Right hindlimb (tissue), 1 donor: Measurements from ENCODE around the gene DUSP14.
A peak's percentile ranks its signal among the peaks of the same experiment; 100 is the strongest.
"Not testable (repeated sequence)": the region's sequence is repeated elsewhere in the genome, so short reads cannot be mapped to it uniquely, and the experiment has no call there.

Experiments used
- DNase-seq: peaks from one replicate; pipeline ENCODE4 v3.0.0-alpha.2; 2018

Gene DUSP14, protein sequence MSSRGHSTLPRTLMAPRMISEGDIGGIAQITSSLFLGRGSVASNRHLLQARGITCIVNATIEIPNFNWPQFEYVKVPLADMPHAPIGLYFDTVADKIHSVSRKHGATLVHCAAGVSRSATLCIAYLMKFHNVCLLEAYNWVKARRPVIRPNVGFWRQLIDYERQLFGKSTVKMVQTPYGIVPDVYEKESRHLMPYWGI

DNA sequence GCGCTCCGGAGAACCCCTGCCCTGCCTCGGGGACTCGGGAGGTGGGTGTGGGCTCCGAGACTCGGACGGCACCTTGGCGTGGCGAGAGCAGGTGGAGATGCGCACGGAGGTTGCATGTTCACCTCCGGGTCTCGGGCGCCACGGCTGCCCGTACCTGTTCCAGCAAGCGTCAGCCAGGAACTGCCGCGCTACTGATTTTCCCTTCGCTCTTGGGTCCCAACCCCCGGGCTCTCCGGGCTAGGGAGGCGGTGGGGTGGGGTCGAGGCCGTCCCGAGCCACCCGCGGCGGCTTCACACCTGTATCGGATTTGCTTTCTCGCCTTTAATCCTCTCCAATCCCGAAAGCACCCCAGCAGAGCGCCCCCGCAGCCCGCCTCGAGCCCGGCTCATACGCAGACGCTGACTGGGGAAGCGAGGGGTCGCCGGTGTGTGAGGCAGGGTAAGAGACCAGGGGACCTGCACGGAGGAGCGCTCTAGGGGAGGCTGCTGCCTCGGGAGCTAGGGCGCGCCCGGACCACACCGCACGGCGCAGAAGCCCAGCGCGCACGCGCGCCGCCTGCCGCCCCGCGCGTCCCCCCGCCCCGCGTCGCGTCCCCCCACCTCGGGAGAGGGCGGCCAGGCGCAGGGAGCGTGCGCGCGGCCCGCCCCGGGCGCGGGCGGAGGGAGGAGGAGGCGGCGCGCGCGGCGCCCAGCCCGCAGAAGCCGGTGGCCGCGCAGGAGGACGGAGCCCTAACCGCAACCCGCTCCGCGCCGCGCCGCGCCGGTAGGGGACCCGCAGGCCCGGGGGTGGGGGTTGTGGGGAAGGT is at the start of gene DUSP14:
TSS of gene DUSP14 (plus strand) at position 695 of the 805 bp plus-strand sequence. CDS start 22,382 bp downstream, outside the sequence.
- DNase-seq, result peak; percentile 89

DNA sequence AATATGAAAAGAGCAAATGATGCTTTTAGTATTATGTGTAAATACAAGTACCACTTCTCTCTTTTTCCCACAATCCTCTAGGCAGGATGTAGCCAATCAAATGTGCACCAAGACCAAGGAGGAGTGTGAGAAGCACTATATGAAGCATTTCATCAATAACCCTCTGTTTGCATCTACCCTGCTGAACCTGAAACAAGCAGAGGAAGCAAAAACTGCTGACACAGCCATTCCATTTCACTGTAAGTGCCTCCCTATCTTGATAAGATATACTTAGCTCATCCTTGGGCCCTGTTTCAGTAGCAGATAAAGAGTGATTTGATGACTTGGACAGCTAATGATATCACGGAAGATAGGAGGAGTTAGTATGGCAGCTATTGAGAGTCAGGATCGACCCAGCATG is 49.3 kb upstream of the DUSP14 start:
- DNase-seq, result no peak

DNA sequence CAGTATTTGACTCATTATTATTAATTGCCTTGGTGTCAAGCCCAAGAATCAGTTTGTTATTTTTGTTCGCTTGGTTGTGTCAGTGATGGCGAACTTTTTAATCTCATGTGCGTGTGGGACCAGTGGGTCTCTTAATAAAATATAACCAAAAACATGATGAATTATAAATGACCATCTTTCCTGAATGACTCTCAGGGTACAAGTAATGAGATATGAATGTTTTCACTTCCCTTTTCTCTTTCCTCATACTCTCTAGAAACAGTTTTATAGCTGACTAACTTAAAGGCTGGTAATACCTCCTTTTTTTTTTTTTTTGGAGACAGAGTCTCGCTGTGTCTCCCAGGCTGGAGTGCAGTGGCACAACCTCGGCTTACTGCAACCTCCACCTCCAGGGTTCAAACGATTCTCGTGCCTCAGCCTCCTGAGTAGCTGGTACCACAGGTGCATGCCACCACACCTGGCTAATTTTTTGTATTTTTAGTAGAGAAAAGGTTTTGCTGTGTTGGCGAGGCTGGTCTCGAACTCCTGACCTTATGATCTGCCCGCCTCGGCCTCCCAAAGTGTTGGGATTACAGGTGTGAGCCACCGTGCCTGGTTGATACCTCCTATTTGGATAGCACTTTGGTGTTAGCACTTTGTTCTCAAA is 48.2 kb upstream of the DUSP14 start:
- DNase-seq, result not testable (repeated sequence)

DNA sequence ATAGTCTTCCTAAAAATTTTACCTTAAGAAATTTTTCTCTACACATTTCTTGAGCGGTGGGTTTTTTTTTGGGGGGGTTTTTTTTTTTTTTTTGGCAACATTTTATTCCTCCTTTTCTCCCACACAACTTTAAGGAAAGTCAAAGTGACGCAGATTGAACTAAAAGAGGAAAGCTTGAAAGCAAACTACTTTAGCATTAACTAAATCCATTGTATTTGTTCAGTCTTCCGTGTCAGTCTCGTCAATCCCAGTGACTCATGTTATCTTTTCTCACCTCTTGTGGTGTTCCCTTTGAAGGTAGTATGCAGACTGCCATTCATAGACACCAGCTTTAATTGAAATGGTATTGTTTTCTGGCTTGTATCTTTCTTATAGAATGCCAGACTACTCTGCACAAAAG is 43.7 kb upstream of the DUSP14 start:
- no peak for DNase-seq

DNA sequence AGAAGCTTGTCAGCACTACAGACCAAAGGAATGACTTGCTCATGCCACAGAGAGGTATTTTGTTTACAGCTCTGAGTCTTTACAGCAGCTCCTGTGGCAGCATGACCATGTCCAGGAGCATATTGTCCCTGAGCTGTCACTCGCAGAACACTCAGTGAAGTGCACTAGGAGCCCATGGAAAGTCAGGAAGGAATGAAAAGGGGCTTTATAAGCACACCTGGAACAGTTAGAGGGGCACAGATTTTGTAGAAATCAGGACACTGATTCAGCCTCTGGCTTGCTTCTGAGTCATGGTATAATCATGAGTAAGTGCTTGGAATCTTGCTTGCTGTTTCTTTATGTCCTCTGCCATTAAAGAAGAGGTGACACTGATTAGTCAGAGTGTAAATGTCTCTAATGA is 42.0 kb upstream of the DUSP14 start:
- DNase-seq, result no peak

DNA sequence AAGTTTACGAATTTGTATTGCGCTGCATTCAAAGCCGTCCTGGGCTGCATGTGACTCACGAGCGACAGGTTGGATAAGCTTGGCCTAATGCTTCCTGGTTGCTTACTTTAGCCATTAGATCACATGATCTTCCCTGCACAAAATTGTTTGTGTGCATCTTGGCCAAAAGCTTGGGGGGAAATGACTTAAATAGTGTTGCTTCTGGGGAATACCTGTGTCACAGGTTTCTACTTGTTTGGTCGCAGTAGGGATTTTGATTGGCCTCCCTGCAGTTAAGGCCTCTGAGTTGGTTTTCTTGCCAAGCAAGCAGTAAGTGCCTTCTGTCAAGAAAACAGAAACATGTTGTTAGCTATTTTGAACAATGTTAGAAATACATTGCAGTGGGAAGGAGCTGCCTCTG is 39.6 kb upstream of the DUSP14 start:
- no peak for DNase-seq

DNA sequence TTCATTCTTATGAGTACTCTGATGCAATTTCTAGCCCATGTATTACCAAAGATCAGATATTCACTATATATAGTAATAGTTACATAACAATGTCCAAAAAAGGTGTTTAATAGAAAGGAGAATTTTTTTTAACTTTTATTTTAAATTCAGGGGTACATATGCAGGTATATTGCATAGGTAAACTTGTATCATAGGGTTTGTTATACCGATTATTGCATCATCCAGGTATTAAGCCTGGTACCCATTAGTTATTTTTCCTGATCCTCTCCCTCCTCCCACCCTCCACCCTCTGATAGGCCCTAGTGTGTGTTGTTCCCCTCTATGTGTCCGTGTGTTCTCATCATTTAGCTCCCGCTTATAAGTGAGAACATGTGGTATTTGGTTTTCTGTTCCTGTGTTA is 31.9 kb upstream of the DUSP14 start:
- DNase-seq, result not testable (repeated sequence)

DNA sequence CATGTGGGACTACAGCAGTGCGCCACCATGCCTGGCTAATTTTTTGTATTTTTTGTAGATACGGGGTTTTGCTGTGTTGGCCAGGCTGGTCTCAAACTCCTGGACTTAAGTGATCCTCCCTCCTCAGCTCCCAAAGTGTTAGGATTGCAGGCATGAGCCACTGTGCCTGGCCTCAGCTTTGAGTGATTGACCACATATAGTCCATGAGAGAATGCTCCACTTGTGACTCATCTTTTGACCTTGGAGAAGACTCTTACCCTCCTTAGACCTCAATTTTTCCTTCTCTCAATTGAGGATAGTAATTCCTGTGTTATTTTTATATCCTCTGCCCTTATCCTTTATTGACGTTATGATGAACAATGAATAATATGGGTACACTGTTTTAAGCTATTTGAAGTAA is 30.9 kb upstream of the DUSP14 start:
- no peak for DNase-seq

DNA sequence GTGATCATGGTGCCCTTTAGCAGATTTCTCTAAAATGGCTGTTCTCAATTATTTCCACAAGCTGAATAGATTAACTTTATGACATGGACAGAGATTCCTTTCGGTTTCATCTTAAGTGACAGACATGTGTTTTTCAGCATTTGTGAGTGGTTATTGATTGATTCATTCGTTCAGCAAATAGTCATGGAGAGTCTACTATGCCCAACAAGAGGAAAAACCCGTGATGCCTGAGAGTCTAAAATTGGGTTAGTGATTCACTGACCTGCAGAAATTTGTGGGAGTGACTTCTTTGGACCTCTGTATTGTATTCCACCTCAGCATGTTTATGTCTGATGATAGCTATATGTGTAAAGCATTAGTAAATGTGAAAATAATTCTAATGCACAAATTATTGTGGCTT is 28.0 kb upstream of the DUSP14 start:
- no peak for DNase-seq

DNA sequence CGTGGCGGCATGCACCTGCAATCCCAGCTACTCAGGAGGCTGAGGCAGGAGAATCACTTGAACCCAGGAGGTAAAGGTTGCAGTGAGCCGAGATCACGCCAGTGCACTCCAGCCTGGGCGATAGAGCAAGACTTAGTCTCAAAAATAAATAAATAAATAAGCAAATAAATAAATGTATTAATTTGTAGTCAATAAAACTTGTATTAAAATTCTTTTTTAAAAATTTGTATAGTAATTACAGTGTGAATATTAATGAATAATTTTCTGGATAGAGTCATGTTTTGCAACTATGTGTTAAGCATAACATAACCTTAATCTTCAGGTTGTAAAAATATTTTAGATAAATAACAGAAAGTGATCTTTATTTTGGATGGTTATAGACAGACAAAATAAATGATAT is 27.2 kb upstream of the DUSP14 start:
- DNase-seq, result no peak

DNA sequence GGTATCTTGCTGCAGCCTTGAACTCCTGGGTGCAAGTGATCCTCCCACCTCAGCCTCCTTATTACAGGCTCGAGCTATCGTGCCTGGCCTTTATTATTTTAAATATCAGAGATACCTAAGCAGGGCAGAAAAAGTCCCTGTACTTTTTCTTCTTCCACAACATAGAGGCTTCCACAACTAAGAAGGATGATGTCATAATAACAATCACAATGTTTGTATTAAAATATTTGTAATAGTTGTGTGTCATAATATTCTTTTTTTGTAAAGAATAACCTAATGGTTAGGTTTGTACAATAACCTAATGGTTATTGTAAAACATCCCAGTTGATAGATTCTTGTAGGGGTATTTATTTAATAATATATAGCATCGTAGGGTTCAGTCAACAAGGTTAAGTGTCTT is 26.7 kb upstream of the DUSP14 start:
- no peak for DNase-seq

DNA sequence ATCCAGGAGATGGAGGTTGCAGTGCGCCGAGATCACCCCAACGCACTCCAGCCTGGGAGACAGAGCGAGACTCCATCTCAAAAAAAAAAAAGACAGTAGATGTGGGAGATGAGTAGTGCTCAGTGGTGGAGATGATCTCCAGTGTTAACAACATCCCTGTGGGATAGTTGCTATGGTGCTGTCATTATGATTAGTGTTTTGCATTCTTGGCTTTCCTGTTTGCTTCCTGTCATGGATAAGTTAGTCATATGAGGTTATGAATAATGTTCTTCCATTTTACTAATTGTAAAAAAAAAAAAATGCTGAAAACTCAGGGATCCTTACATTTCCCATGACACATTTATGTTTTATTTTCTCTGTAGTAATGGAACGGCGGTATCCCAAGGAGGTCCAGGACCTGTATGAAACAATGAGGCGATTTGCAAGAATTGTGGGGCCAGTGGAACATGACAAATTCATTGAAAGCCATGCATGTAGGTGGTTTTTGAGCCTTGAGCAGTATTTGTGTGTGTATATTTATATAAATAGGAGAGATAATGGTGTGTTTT is 24.5 kb upstream of the DUSP14 start:
- DNase-seq, result no peak

DNA sequence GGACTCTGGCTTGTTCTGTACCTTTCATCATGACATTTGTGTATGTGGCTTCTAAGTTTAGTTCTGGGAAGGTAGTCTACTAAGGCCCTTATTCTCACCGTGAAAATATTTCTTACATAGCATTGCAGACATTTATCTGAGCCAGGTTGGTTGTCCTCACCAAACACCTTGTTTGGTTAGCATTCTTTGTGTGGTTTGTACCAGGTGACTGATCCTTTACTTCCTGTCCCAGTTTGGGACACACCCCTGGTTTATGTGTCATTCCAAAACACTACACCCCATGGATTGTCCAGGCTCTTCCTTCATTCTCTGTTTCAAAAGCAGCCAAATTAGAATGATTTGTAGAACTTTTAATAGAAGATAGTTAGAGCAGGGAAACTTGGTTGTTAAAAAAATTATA is 23.2 kb upstream of the DUSP14 start:
- DNase-seq, result no peak

DNA sequence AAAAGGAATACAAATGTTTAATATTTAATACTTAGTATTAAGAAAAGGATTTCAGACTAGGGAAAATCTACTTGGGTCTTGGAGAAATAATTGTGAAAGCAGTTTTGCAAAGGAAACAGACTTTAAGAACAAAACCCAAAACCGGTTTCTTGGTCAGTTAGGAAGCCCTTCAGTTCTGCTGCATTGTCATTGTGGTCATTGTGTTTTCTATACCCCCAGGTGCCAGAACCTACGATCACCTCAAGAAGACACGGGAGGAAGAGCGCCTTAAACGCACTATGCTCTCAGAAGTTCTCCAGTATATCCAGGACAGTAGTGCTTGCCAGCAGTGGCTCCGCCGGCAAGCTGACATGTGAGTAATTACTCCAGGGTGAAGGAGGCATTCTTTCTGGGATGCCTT is 19.5 kb upstream of the DUSP14 start:
- DNase-seq, result no peak

DNA sequence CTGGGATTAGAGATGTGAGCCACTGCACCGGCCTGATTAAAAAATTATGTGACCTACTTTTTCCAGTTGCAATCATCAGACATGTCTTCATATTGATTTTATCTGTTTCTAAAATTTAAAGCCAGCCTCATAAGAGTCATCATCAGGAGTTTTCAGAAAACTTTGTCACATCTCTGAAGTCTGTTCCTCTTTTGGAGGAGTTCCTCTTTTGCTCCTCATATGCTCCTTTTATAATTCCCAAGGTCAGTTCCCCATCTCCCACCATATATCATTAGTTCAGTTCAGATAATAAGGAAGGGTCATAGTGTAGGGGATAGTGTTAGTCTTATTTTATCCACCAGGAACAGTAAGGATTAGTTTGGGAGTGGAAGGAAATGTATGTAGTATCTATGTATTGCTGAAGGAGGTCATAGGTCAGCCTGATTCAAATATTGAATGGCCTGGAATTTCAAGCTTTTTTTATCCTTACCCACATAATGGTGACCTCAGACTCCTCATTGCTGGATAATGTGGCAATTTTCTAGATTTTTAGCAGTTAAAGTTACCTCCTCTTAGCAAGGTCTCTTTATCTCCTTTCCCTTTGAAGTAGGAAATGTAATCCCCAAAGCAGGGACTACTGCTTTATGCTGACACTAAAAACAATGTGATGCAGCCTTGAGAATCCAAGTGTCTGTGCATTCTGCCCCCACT is 13.8 kb upstream of the DUSP14 start:
- DNase-seq, result no peak

DNA sequence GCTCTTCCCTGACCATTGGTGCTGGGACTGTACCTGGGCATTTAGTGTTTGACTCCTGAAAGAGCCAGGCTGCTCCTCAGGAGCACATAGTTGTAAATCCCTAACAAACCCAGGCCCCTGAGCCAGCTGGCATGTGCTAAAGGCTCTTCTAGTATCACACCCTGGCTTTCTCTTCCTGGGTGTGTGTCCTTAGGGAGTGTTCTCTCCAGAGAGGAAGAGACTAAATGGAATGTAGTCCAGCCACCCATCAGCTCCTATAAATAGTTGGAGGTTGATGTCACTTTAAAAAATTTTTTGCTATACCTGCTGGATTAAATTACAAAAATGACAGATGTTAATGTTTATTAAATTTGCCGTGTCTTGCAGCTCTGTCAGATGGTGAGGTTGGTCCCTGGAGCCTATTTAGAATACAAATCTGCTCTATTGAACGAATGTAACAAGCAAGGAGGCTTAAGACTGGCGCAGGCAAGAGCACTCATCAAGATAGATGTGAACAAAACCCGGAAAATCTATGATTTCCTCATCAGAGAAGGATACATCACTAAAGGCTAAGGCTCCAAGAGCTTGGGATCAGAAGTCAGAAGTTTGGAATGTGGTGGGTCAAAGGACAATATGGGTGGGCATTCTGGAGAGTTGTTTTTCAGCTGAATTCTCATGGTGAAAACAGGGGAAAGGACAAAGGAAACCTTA is 13.1 kb upstream of the DUSP14 start:
- DNase-seq, result no peak

DNA sequence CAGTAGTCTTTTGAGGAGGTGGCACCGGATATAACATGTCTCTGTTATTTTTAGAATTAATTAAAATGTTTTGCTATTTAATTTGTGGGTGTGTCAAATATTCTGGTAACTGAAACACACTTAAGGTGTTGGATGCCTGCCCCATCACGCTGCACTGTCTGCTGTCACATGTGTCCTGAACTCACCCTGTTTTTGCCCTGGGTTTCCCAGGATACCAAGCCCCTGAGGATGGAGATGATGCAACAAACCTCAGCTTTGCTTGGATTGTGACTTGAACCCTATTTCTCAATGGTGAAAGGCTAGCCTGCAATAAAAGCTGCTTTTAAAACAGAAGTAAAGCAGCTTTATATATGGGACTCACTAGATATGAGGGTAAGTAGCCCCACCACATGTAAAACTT is 11.5 kb upstream of the DUSP14 start:
- no peak for DNase-seq

DNA sequence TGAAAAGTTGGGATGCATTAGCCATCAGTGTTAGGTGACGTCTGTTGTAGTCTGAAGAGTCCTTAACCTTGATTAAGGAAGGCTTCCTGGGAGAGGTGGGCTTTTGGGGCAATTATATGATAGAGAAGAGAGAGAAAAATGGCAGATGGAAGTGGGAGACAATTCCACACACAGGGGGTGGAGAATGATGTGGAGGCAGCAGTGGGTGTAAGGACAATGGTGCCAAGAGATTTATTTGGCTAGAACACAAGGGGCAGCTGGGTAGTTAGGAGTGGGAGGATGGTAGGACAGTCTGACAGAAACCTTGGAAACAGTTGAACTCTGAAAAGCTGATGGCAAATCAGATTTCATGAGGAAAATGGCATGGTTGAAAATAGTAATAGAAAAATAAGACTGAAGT is 10.7 kb upstream of the DUSP14 start:
- no peak for DNase-seq

DNA sequence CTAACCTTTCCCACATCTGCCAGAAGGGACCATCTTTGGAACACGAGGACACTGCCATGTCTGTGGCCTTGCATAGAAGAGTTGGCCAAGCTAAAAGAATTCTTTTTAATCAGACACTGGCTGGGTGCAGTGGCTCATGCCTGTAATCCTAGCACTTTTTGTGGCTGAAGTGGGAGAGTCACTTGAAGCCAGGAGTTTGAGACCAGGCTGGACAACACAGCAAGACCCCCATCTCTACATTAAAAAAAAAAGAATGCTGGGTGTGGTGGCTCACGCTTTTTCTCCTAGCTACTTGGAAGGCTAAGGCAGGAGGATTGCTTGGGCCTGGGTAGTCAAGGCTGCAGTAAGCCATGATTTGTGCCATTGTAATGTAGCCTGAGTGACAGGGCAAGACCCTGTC is 9.3 kb upstream of the DUSP14 start:
- no peak for DNase-seq

DNA sequence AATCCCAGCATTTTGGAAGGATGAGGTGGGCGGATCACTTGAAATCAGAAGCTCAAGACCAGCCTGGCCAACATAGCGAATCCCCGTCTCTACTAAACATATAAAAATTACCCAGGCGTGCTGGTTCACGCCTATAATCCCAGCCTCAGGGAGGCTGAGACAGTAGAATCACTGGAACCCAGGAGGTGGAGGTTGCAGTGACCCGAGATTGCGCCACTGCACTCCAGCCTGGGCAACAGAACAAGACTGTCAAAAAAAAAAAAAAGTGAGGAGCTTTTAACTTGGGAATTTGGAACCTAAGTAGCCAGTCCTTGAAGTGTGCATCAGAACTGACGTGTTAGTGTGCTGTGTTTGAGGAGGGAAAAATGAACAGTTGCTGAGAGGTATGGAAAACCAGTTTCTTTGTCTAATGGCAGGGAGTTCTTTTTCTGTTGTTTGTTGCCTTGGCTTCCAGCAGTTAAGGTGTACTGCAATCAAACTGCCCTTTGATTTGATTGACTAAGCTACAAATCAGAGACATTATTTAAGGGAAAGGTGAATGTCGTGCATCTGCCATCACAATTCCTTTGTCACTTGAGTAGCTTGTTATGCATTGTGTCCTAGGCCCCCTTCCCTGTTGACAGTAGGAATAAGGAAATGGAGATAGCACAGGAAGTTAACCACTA is 8.6 kb upstream of the DUSP14 start:
- no peak for DNase-seq

DNA sequence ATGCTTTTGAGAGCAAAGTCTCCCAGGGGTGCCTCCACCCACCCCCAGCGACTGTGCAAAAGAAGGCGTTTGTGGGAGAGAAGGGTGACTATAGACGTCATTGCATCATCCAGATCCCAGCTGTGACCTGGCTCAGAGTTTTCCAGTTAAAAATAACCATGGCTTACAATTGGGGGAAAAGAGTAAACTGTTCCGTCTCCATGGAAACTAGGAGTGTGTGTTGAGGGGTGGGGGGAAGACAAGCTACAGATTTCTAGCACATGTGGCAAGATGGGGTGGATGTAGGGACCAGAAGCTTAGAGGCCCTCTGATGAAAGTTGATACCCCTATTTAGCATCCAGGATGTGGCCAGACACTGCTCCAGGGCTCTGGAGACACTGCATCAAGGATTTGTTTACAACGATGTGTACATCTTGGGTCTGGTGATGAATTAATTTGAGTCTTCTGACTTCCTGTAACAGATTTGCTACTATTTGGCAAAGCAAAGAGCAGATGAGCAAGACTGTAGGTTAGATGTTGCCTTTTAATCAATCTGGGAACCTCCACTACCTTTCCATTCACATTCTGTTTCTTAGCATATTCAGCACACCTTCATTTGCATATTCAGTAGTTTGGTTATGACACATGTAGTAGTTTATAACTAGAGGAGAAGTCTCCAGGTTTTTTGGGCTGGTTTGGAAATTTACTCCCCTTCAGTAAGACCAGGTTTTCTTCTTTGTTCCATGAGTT is 6.2 kb upstream of the DUSP14 start:
- peak; percentile 45 for DNase-seq
